Neuronal stem cell (in vitro differentiated cells): ENCODE measurements around the gene JMJD4.

Source experiments
- DNase-seq: peaks from one replicate; pipeline ENCODE4 v3.0.0-alpha.2; 2013; ENCODE audit warnings: low spot score
- H2AFZ ChIP-seq: one replicate; pipeline ENCODE4 v1.6.1; 2013; ENCODE audit warnings: mild to moderate bottlenecking, low read length, inconsistent platforms
- H2AK5ac ChIP-seq: 2 replicates; pipeline ENCODE4 v1.6.1; 2013; ENCODE audit warnings: low read depth, mild to moderate bottlenecking, inconsistent platforms, low read length, moderate library complexity, mixed read lengths
- H2BK120ac ChIP-seq: 2 replicates; pipeline ENCODE4 v1.6.1; 2013; ENCODE audit warnings: low read depth, mild to moderate bottlenecking, inconsistent platforms, low read length, moderate library complexity, mixed read lengths
- H2BK12ac ChIP-seq: one replicate; pipeline ENCODE4 v1.6.1; 2013; ENCODE audit warnings: low read length, inconsistent platforms
- H2BK15ac ChIP-seq: 2 replicates; pipeline ENCODE4 v1.6.1; 2013; ENCODE audit warnings: mild to moderate bottlenecking, low read length, inconsistent platforms, mixed read lengths
- H2BK5ac ChIP-seq: one replicate; pipeline ENCODE4 v1.6.1; 2013; ENCODE audit warnings: inconsistent platforms, mild to moderate bottlenecking, low read length, moderate library complexity
- H3K14ac ChIP-seq: one replicate; pipeline ENCODE4 v1.6.1; 2013; ENCODE audit warnings: low read length, inconsistent platforms
- H3K18ac ChIP-seq: 2 replicates; pipeline ENCODE4 v1.6.1; 2013; ENCODE audit warnings: low read length, inconsistent platforms
- H3K23ac ChIP-seq: 2 replicates; pipeline ENCODE4 v1.6.1; 2013; ENCODE audit warnings: low read depth, mild to moderate bottlenecking, mixed read lengths, low read length, inconsistent platforms; ENCODE audit not compliant: poor library complexity
- H3K27ac ChIP-seq: replicated peaks from 3 replicates; pipeline ENCODE4 v1.5.1; 2013; ENCODE audit warnings: low read length, inconsistent platforms
- H3K27me3 ChIP-seq, 3 experiments: 2 replicates each; pipeline ENCODE4 v1.6.1; 2013; ENCODE audit warnings: low read length in 3 of 3, mild to moderate bottlenecking in 2 of 3, inconsistent platforms in 1 of 3, low read depth in 1 of 3, mixed read lengths in 1 of 3, moderate library complexity in 1 of 3; ENCODE audit not compliant: control insufficient read depth in 3 of 3, insufficient read depth in 3 of 3
- H3K36me3 ChIP-seq, 2 donors: replicated peaks in 1 of 2; 2 replicates each; pipeline ENCODE4 v1.6.1; 2013; ENCODE audit warnings: low read length in 2 of 2; ENCODE audit not compliant: control insufficient read depth in 2 of 2, insufficient read depth in 2 of 2
- H3K4ac ChIP-seq: 2 replicates; pipeline ENCODE4 v1.6.1; 2013; ENCODE audit warnings: inconsistent platforms, mild to moderate bottlenecking, low read length, moderate library complexity
- H3K4me1 ChIP-seq, 2 donors: 1 replicate in 1 of 2; 2 replicates in 1 of 2; pipeline ENCODE4 v1.6.1; 2013; ENCODE audit warnings: low read length in 2 of 2, low read depth in 1 of 2; ENCODE audit not compliant: control insufficient read depth in 2 of 2, insufficient read depth in 1 of 2
- H3K4me2 ChIP-seq: one replicate; pipeline ENCODE4 v1.6.1; 2013; ENCODE audit warnings: mild to moderate bottlenecking, low read length, inconsistent platforms; ENCODE audit not compliant: insufficient read depth, poor library complexity, severe bottlenecking
- H3K4me3 ChIP-seq, 2 donors: 2 replicates each; pipeline ENCODE4 v1.5.1; 2013; ENCODE audit warnings: low read length in 2 of 2, mild to moderate bottlenecking in 2 of 2, inconsistent platforms in 1 of 2, moderate library complexity in 1 of 2
- H3K79me1 ChIP-seq: one replicate; pipeline ENCODE4 v1.6.1; 2013; ENCODE audit warnings: low read depth, mild to moderate bottlenecking, inconsistent platforms, low read length, moderate library complexity
- H3K9ac ChIP-seq: one replicate; pipeline ENCODE4 v1.6.1; 2013; ENCODE audit warnings: mild to moderate bottlenecking, low read depth, low read length, inconsistent platforms; ENCODE audit not compliant: poor library complexity
- H3K9me3 ChIP-seq, 2 donors: replicated peaks in 1 of 2; 2 replicates each; pipeline versions ENCODE3 to v1.6.1; 2013; ENCODE audit warnings: low read length in 2 of 2, mild to moderate bottlenecking in 2 of 2, inconsistent platforms in 1 of 2, low read depth in 1 of 2, mixed read lengths in 1 of 2, moderate library complexity in 1 of 2; ENCODE audit not compliant: control insufficient read depth in 2 of 2, insufficient read depth in 1 of 2
- H4K8ac ChIP-seq: one replicate; pipeline ENCODE4 v1.6.1; 2013; ENCODE audit warnings: low read depth, mild to moderate bottlenecking, inconsistent platforms, low read length, moderate library complexity
- H4K91ac ChIP-seq: one replicate; pipeline ENCODE4 v1.6.1; 2013; ENCODE audit warnings: low read length, low read depth, mild to moderate bottlenecking, inconsistent platforms; ENCODE audit not compliant: poor library complexity
- WGBS, 2 donors: extraction: QIAGEN DNeasy Blood & Tissue Kit; methylation state at CpG; one replicate each; pipeline ENCODE4 v1.1.7; 2013; ENCODE audit warnings: missing lambda C conversion rate in 2 of 2, mixed read lengths in 1 of 2; ENCODE audit not compliant: insufficient read length in 2 of 2, insufficient replicate concordance in 1 of 2; ENCODE audit errors: extremely low coverage in 2 of 2; 5-methylcytosine and 5-hydroxymethylcytosine counted together

The JMJD4 gene

DNA sequence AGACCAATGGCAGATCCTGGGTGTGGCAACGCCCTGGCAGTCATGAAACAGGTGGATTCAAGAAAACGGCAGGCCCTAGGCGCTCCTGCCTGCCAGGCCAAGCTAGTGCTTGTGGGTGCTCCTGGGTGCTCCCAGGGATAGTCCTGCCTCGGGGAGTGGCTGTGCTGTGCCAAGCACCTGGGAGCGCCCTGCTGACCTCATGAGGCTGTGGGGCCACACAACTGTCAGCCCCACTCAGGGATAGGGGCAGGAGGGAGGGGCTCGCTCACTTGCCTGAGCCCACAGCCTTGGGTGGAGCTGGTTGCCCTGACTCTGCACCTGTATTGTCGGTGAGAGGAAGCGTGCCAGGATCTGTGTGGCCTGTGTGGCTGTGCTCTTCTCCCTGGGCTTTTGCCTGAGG lies 9.6 kb upstream of the JMJD4 start:
- Histone ChIP-seq H3K36me3 (peaks cover 13 to 37% of the 10 kb centered on the region in 2 donors), H3K9ac (peak overlapping the region; percentile 18), H2AK5ac (no peak overlapping the region), H3K4me3 (peak overlapping the region in 1 of 2 donors; percentile 22), H3K14ac (no peak overlapping the region), H3K4ac (no peak overlapping the region), H4K8ac (no peak overlapping the region), H2BK120ac (no peak overlapping the region), H2AFZ (no peak overlapping the region), H3K18ac (no peak overlapping the region), H4K91ac (no peak overlapping the region), H3K23ac (no peak overlapping the region), H3K4me2 (no peak overlapping the region), H3K9me3 (no peaks in the 10 kb centered on the region), H2BK15ac (no peak overlapping the region), H3K79me1 (peaks cover 34% of the 10 kb centered on the region), H3K27ac (no peak overlapping the region), H2BK12ac (no peak overlapping the region), H2BK5ac (no peak overlapping the region), H3K4me1 (no peaks in the 10 kb centered on the region), H3K27me3 (no peaks in the 10 kb centered on the region)
- WGBS, 2 donors, result no CpG with 5 or more reads among the region's 8 CpGs
- no peak for DNase-seq

DNA sequence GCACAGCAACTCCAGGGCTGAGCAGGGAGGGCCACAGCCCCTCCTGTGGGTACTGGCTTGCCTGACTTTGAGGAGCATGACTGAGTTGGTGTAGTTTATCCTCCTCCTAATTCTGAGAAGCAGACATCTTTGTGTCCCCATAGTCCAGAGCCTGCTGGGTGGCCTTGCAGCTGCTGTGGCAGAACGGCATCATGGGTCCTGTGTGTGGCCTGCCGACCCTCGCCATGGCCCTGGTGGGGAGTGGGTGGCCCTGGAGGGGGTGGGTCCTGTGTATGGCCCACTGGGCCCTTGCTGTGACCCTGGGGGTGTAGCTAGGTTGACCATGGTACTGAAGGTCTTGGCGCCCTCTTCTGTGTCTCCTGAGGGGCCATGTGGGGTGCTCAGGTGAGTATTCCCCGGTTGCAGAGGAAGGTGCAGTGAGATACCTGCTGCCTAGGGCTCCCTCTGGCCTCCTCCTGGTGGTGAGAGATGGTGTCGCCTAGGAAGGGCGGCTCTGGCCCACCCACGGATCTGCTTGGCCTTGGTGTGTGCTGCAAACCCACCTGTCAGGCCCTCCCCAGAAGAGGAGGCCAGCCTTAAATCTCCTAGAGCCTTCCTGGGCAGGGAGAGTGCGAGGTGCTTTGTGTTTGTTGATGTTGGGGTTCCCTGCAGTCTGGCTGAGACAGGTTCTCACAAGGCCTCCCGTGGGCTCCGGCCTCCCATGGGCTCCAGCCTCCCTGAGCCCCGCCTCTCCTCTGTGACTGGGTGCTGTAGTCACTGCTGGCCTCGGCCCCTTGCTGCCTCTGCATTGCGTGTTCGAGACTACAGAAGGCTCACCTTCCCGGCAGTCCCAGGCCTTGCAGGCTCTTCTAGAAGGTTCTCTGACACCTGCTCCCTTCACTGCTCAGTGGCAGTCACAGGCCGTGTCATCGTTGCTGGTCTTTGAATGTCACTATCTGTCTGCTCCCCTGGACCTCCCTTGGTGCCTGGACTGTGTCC lies 7.9 kb upstream of the JMJD4 start:
- Histone ChIP-seq H3K9ac (peak overlapping the region; percentile 54), H3K4me1 (no peaks in the 10 kb centered on the region), H4K8ac (no peak overlapping the region), H3K14ac (no peak overlapping the region), H3K4me3 (no peak overlapping the region), H3K27me3 (no peaks in the 10 kb centered on the region), H2BK12ac (no peak overlapping the region), H3K23ac (no peak overlapping the region), H3K36me3 (peaks cover 6 to 34% of the 10 kb centered on the region in 2 donors), H3K18ac (no peak overlapping the region), H3K79me1 (peaks cover 37% of the 10 kb centered on the region), H3K27ac (no peak overlapping the region), H2AK5ac (no peak overlapping the region), H2BK5ac (no peak overlapping the region), H3K4me2 (no peak overlapping the region), H4K91ac (no peak overlapping the region), H3K4ac (no peak overlapping the region), H2BK120ac (no peak overlapping the region), H2AFZ (no peak overlapping the region), H3K9me3 (no peaks in the 10 kb centered on the region), H2BK15ac (no peak overlapping the region)
- DNase-seq, result no peak
- no CpG with 5 or more reads among the region's 18 CpGs for WGBS, 2 donors

DNA sequence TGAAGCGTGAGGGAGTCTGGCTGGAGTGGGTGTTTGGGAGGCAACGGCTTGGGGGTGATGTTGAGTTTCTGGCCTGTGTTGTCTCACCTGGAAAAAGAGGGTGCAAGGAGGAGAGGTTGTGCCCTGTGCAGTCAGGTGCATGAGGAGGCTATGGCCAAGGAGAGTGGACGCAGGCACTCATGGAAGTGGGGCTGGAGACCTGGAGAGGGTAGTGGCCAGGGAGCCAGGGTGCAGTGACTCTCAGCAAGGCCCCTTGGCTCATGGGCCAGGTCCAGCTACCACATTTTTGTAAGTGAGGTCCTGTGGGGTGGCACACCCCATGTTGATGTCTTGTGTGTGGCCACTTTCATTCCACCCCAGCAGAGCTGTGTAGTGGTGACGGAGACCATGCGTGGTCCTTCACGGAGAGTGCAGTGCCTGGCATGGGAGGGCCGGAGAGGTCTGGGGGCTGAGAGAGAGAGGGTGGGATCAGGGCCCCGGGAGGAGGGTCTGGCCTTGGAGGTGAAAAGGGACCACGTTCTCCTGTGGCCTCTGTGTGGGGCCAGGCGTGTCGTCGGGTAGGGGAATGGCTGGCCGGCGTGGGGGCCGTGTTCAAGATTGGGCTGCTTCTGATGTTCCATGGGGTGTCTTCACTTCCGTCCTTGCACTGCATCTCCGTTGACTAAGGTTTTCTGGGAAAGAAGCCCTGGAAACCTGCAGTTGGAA lies 6.2 kb upstream of the JMJD4 start:
- H3K36me3 ChIP-seq, result peaks cover 3 to 22% of the 10 kb centered on the region in 2 donors
- DNase-seq, result no peak
- no peak overlapping the region for H2BK120ac ChIP-seq
- H4K8ac ChIP-seq, result no peak overlapping the region
- no peak overlapping the region for H2BK5ac ChIP-seq
- H2AFZ ChIP-seq, result no peak overlapping the region
- no peak overlapping the region for H4K91ac ChIP-seq
- H2BK12ac ChIP-seq, result no peak overlapping the region
- no peaks in the 10 kb centered on the region for H3K9me3 ChIP-seq
- H3K23ac ChIP-seq, result peak overlapping the region; percentile 34
- H3K18ac ChIP-seq, result no peak overlapping the region
- no peaks in the 10 kb centered on the region for H3K27me3 ChIP-seq
- H3K4me1 ChIP-seq, result peaks cover 0 to under 1% of the 10 kb centered on the region in 2 donors
- H3K27ac ChIP-seq, result no peak overlapping the region
- H3K4me2 ChIP-seq, result no peak overlapping the region
- H2BK15ac ChIP-seq, result no peak overlapping the region
- H3K4ac ChIP-seq, result no peak overlapping the region
- peak overlapping the region; percentile 56 for H3K9ac ChIP-seq
- peaks cover 33% of the 10 kb centered on the region for H3K79me1 ChIP-seq
- no peak overlapping the region for H3K14ac ChIP-seq
- H2AK5ac ChIP-seq, result no peak overlapping the region
- no peak overlapping the region for H3K4me3 ChIP-seq
- WGBS, 2 donors, result no CpG with 5 or more reads among the region's 17 CpGs

DNA sequence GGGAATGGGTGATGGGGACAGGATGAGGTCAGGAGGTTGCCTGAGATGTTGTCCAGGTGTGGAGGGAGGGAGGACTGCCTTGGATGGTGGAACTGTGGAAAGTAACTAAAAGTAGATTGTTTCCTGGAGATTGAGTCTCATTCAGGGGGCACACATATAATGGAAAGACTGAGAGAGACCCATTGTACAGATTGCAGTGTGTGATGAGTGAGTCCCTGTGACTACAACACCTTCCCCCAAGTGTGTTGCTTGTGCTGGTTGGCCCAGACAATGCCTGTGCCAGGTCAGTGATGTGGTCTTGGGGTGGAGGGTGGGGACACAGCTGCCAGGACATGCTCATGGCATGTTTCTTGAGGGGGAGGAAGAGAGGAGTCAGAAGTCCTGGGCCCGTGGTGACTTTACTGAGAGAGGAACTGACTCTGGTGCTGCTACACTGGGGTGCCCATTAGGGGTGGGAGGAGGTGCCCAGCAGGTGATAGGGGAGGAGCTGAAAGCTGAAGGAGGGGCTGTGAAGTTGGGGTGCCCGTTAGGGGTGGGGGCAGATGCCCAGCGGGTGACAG lies 5.4 kb upstream of the JMJD4 start:
- Histone ChIP-seq H3K9me3 (no peaks in the 10 kb centered on the region), H3K4me3 (no peak overlapping the region), H3K9ac (peak overlapping the region; percentile 47), H2AK5ac (no peak overlapping the region), H2AFZ (no peak overlapping the region), H4K91ac (no peak overlapping the region), H2BK12ac (no peak overlapping the region), H3K27ac (no peak overlapping the region), H3K27me3 (no peaks in the 10 kb centered on the region), H3K36me3 (peaks cover 3 to 18% of the 10 kb centered on the region in 2 donors), H3K79me1 (peaks cover 40% of the 10 kb centered on the region), H3K4ac (no peak overlapping the region), H2BK120ac (no peak overlapping the region), H3K18ac (no peak overlapping the region), H4K8ac (no peak overlapping the region), H3K4me1 (peaks cover 5 to 6% of the 10 kb centered on the region in 2 donors), H3K4me2 (no peak overlapping the region), H2BK15ac (no peak overlapping the region), H2BK5ac (no peak overlapping the region), H3K23ac (no peak overlapping the region), H3K14ac (no peak overlapping the region)
- DNase-seq, result no peak
- no CpG with 5 or more reads among the region's 3 CpGs for WGBS, 2 donors
